Muscle layer of duodenum (tissue), 2 donors: ENCODE results near the gene KRTAP10-4.
"Not testable (repeated sequence)": the region's sequence is repeated elsewhere in the genome, so short reads cannot be mapped to it uniquely, and the experiment has no call there.

ENCODE experiments used
- H3K27ac ChIP-seq: one replicate; pipeline ENCODE4 v1.7.0; 2013; ENCODE audit warnings: mild to moderate bottlenecking, low read length
- H3K27me3 ChIP-seq: one replicate; pipeline ENCODE4 v1.7.0; 2013; ENCODE audit warnings: low read depth, mild to moderate bottlenecking, control low read depth, low read length
- H3K36me3 ChIP-seq, 2 donors: one replicate each; pipeline ENCODE4 v1.7.0; 2013; ENCODE audit warnings: low read length in 2 of 2, control low read depth in 1 of 2, mild to moderate bottlenecking in 1 of 2; ENCODE audit not compliant: insufficient read depth in 2 of 2, control insufficient read depth in 1 of 2
- H3K4me1 ChIP-seq, 2 donors: one replicate each; pipeline ENCODE4 v1.7.0; 2013; ENCODE audit warnings: low read length in 2 of 2, mild to moderate bottlenecking in 2 of 2, control low read depth in 1 of 2, moderate library complexity in 1 of 2; ENCODE audit not compliant: insufficient read depth in 2 of 2, control insufficient read depth in 1 of 2
- H3K4me3 ChIP-seq, 2 donors: one replicate each; pipeline ENCODE4 v1.7.0; 2013; ENCODE audit warnings: low read length in 2 of 2, low read depth in 1 of 2, mild to moderate bottlenecking in 1 of 2
- H3K9me3 ChIP-seq, 2 donors: one replicate each; pipeline ENCODE4 v1.7.0; 2013; ENCODE audit warnings: low read length in 2 of 2, control low read depth in 1 of 2, mild to moderate bottlenecking in 1 of 2; ENCODE audit not compliant: control insufficient read depth in 1 of 2
- donor health status: healthy.

KRTAP10-4 gene

DNA sequence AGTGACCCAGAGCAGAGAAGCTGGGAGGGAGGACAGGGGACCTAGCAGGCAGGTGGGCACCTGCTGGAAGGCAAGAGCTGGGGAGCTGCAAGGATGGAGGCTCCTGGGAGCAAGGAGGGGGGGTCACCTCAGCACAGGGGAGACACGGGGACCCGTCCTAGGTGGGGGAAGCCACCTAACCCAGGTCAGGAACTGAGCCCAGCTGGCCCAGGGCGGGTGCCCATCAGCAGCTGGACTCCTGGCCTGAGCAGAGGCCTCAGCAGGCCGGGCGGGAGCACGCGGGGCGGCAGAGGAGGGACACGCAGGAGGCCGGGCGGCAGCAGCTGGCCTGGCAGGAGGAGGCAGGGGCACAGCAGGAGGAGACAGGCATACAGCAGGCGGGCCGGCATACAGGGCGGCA is 34.5 kb upstream of the KRTAP10-4 start:
- H3K4me3 ChIP-seq = no peak overlapping the region
- H3K9me3 ChIP-seq = peaks cover 0 to 4% of the 10 kb centered on the region in 2 donors
- H3K36me3 ChIP-seq = no peaks in the 10 kb centered on the region
- no peaks in the 10 kb centered on the region for H3K4me1 ChIP-seq
- no peaks in the 10 kb centered on the region for H3K27me3 ChIP-seq
- H3K27ac ChIP-seq = no peak overlapping the region

GRCh38 chr21:44539991-44540666 is 33.4 kb upstream of the KRTAP10-4 start, which contains the start of gene KRTAP10-1:
TSS of gene KRTAP10-1 (minus strand) at chr21:44540195. CDS start at chr21:44540150, 45 bp downstream.
- H3K27ac ChIP-seq = no peak within 1 kb of the TSS
- no peaks in the 10 kb centered on the region for H3K27me3 ChIP-seq
- H3K4me1 ChIP-seq = no peaks in the 10 kb centered on the region
- no peaks in the 10 kb centered on the region for H3K36me3 ChIP-seq
- H3K9me3 ChIP-seq = peaks cover 0 to 4% of the 10 kb centered on the region in 2 donors
- H3K4me3 ChIP-seq = no peak within 1 kb of the TSS

DNA sequence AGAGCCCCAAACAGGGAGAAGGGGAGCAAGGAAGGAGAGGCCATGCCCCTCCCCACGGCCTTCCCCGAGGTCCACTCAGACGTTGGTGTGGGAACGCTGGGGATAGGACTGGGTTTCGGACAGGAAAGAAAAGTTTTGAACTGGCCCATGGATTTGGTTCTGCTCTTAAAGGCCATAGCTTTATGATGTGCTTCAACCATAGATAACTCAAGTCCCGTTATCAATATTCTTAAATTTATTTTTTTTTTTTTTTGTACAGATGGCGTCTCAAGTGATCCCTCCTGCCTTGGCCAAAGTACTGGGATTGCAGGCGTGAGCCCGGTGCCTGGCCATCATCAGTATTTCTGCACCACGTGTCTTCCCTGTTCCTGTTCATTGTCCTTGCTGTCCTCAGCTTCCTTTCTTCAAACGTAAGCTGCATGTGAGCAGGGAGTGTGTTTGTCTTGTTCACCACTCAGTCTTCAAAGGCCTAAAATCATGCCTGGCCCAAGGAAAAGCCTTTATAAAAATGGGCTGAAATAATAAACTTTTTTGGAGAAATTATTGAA is 32.7 kb upstream of the KRTAP10-4 start:
- no peaks in the 10 kb centered on the region for H3K36me3 ChIP-seq
- no peaks in the 10 kb centered on the region for H3K4me1 ChIP-seq
- H3K27ac ChIP-seq = no peak overlapping the region
- no peak overlapping the region for H3K4me3 ChIP-seq
- no peaks in the 10 kb centered on the region for H3K27me3 ChIP-seq
- peaks cover 0 to 4% of the 10 kb centered on the region in 2 donors for H3K9me3 ChIP-seq

- no peak overlapping the region for H3K4me3 ChIP-seq
- no peaks in the 10 kb centered on the region for H3K36me3 ChIP-seq
- peaks cover 5 to 7% of the 10 kb centered on the region in 2 donors for H3K9me3 ChIP-seq
- no peak overlapping the region for H3K27ac ChIP-seq
- H3K4me1 ChIP-seq = no peaks in the 10 kb centered on the region
- no peaks in the 10 kb centered on the region for H3K27me3 ChIP-seq
Measured at GRCh38 chr21:44542716-44543115, 30.8 kb upstream of the KRTAP10-4 start.

GRCh38 chr21:44544566-44544965 is 29.0 kb upstream of the KRTAP10-4 start:
- Histone ChIP-seq H3K4me3 (no peak overlapping the region), H3K36me3 (no peaks in the 10 kb centered on the region), H3K4me1 (peaks cover 4 to 7% of the 10 kb centered on the region in 2 donors), H3K9me3 (peaks cover 5 to 7% of the 10 kb centered on the region in 2 donors), H3K27ac (no peak overlapping the region), H3K27me3 (no peaks in the 10 kb centered on the region)

DNA sequence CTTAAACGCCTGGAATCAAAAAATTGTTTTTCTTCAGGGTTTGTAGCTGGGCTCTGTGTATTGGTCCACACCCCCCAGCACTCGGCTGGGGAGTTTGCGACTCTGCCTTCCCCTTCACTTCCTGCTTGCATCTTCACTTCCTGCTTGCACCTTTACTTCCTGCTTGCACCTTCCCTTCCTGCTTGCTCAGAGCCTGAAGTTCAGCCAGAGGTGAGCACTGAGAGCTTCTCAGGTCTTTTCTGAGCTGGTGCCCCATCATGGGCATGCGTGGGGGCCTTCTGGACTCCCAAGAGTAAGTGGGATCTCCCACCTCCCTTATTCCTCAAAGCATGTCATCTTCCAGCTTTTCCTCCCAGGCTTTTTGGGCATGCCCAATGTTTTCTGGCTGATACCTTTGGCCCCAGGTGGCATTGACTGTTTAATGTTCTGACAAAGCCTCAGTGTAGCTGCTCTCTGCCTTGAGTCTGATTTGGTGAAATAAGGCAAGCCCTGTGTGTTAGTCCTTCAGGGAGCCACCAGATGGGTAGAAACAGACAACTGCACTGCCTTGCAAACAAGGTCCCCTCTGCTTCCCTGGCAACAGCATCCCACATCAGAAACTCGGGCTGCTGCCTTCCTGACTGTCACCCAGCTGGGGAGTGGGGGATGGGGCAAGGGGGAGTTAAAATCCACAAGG is 25.7 kb upstream of the KRTAP10-4 start:
- Histone ChIP-seq H3K27ac (no peak overlapping the region), H3K27me3 (no peaks in the 10 kb centered on the region), H3K36me3 (no peaks in the 10 kb centered on the region), H3K9me3 (peaks cover 5 to 6% of the 10 kb centered on the region in 2 donors), H3K4me3 (no peak overlapping the region), H3K4me1 (peaks cover 4 to 7% of the 10 kb centered on the region in 2 donors)

- no peak overlapping the region for H3K4me3 ChIP-seq
- peaks cover 4 to 7% of the 10 kb centered on the region in 2 donors for H3K4me1 ChIP-seq
- H3K36me3 ChIP-seq = no peaks in the 10 kb centered on the region
- H3K27ac ChIP-seq = no peak overlapping the region
- H3K27me3 ChIP-seq = no peaks in the 10 kb centered on the region
- H3K9me3 ChIP-seq = peaks cover 3 to 5% of the 10 kb centered on the region in 2 donors
Measured at GRCh38 chr21:44548381-44548780, 25.1 kb upstream of the KRTAP10-4 start.

- Histone ChIP-seq H3K27me3 (no peaks in the 10 kb centered on the region), H3K9me3 (peaks cover 3 to 5% of the 10 kb centered on the region in 2 donors), H3K27ac (no peak overlapping the region), H3K4me3 (no peak overlapping the region), H3K4me1 (peaks cover 4 to 7% of the 10 kb centered on the region in 2 donors), H3K36me3 (no peaks in the 10 kb centered on the region)
Measured at GRCh38 chr21:44548922-44549321, 24.6 kb upstream of the KRTAP10-4 start.

- H3K9me3 ChIP-seq = peaks cover 3 to 9% of the 10 kb centered on the region in 2 donors
- no peaks in the 10 kb centered on the region for H3K36me3 ChIP-seq
- H3K4me1 ChIP-seq = peaks cover 4 to 7% of the 10 kb centered on the region in 2 donors
- H3K27ac ChIP-seq = no peak overlapping the region
- H3K4me3 ChIP-seq = no peak overlapping the region
- no peaks in the 10 kb centered on the region for H3K27me3 ChIP-seq
Measured at GRCh38 chr21:44549525-44550211, 23.9 kb upstream of the KRTAP10-4 start.

GRCh38 chr21:44550285-44550684 is 23.2 kb upstream of the KRTAP10-4 start:
- not testable (repeated sequence) for H3K27me3 ChIP-seq, H3K27ac ChIP-seq, H3K36me3 ChIP-seq, H3K4me3 ChIP-seq, H3K9me3 ChIP-seq, H3K4me1 ChIP-seq

DNA sequence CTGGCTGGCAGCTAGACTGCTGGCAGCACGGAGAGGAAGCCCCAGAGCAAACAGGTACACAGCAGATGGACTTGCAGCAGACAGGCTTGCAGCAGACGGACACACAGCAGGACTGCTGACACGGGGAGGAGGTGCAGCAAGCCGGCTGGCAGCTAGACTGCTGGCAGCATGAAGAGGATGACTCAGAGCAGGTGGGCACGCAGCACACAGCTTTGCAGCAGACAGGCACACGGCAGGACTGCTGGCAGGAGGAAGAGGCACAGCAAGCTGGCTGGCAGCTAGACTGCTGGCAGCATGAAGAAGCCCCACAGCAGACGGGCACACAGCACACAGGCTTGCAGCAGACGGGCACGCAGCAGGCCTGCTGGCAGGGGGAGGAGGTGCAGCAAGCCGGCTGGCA is 22.7 kb upstream of the KRTAP10-4 start:
- Histone ChIP-seq H3K36me3 (no peaks in the 10 kb centered on the region), H3K4me1 (peaks cover 4 to 7% of the 10 kb centered on the region in 2 donors), H3K27me3 (no peaks in the 10 kb centered on the region), H3K27ac (no peak overlapping the region), H3K9me3 (peaks cover 3 to 9% of the 10 kb centered on the region in 2 donors), H3K4me3 (no peak overlapping the region)
